CD4-positive, alpha-beta T cell treated with Interleukin-10 for 1 hour (primary cell): ENCODE results near the gene TNFRSF14.
A peak's percentile ranks its signal among the peaks of the same experiment; 100 is the strongest.
"Not testable (repeated sequence)": the region's sequence is repeated elsewhere in the genome, so short reads cannot be mapped to it uniquely, and the experiment has no call there.

Source experiments
- DNase-seq: peaks from one replicate; pipeline ENCODE4 v3.0.0-alpha.2; 2020

The TNFRSF14 gene

DNA sequence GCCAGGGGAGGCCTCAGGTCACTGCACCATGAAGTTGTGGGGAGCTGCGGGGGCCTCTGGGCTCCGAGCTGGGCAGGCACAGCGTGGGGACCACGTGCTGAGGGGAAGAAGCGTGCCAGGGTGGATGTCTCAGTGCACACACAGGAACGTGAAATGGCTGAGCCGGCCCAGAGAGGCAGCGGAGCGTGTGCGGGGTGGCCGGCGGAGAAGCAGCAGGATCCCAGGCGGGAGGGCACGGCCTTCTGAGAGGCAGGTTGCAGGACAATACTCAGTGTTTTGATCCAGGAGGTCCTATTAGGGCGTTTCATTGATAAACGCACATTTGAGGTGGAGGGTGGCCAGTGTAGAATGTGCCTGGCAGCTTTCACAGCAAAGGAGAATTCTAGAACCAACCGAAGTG is 12.9 kb downstream of the TNFRSF14 start:
- no peak for DNase-seq

DNA sequence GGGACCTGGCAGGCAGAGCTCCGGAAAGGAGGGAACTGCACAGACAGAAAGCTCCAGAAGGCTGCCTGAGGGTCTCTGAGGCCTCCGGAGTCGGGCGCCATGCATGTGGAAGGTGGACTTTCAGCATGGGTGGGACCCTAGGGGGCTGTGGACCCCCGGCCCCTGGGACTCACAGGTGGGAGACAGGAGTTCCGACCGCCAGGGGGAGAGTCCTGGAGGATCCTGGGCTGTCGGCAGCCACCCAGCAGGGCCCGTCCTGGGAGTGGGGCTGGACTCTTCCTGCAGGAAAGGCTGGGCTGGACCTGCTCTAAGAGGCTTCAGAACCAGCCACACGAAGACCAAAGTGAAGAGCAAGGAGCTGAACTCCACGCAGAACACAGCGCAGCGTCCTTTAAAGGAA is 13.5 kb downstream of the TNFRSF14 start:
- DNase-seq = not testable (repeated sequence)

DNA sequence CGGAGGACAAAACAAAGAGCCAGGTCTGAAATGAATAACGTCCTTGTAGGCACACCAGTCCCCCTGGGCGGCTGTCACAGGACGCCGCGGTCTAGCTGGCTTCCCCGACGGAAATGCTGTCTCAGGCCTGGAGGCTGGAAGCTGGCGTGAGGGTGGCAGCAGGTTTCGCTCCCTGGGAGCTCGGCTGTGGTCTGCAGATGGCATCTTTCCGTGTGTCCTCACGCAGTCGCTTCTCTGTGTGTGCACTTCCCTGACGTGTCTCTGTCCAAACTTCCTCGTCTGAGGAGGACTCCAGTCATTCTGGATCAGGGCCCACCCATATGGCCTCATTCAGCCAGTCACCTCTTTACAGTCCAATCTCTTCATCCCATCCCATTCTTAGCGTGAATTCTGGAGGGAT is 14.2 kb downstream of the TNFRSF14 start:
- no peak for DNase-seq

GRCh38 chr1:2571348-2571747 is 15.2 kb downstream of the TNFRSF14 start:
- no peak for DNase-seq

DNA sequence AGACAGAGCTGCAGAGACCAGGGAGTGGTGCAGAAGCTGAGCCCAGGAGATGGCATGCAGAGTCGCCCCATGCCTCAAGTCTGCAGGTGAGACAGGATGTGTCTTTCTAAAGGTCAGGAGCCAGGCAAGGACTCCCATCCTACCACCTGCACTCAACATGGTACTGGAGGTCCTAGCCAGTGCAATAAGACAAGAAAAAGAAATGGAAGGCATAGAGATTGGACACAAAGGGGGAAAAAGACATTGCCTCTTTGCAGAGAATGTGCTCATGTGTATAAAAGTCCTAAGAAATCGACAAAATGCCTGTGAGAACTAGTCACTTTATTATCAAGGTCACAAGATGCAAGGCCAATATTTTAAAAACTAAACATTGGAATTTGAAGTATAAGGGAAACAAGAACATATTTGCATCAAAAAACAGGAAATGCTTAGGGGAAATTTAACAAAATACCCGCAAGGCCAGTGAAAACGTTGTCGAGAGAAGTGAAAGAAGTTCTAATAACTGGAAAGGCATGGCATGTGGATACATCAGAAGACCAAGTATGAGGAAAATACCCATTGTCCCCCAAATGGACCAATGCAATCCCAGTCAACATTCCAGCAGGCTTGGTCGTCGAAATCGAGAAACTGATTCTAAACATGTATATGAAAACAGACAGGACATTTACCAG is 17.2 kb downstream of the TNFRSF14 start:
- no peak for DNase-seq

GRCh38 chr1:2574350-2574749 is 18.2 kb downstream of the TNFRSF14 start:
- no peak for DNase-seq

- no peak for DNase-seq
Measured at GRCh38 chr1:2575801-2576663, 19.9 kb downstream of the TNFRSF14 start.

GRCh38 chr1:2577565-2578075 is 21.4 kb downstream of the TNFRSF14 start:
- DNase-seq = peak; percentile 64

GRCh38 chr1:2578758-2579118 is 22.6 kb downstream of the TNFRSF14 start:
- DNase-seq = no peak

DNA sequence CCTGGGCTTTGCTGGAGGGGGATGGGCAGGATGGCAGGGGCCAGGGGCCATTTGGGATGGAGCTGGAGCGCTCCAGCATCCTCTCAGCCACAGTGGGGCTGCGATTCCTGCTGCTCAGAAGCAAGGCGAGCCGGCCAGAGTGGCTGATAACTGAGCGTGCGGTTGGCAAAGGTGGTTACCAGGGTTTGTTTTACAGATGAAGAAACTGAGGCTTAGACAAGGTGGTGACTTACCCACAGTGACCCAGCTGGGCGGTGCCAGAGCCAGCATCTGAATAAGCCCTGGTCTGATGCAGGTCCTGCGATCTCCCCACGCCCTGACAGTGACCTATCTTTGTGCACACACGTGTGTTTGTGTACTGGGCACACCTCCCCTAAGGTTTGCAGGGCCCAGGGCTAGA is 24.5 kb downstream of the TNFRSF14 start:
- no peak for DNase-seq

DNA sequence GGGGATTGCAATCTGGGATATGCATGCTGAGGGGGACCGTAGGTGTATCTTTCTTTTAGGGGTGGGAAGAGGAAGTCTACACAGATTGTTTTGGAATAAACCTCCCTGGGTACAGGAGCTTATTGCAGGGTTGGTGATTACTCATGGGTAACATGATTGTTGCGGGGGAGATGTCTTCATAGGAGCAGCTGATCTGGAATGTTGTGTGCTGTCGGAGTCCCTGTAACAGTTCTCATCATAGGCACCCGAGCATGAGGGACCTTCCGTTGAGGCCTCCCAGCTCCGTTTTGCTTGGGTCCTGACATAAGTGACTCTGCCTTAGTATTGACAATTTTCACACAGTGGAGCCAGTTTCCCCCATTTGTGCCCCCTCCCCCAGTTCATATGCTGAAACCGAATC is 26.2 kb downstream of the TNFRSF14 start:
- DNase-seq = no peak

GRCh38 chr1:2583331-2583791 is 27.2 kb downstream of the TNFRSF14 start:
- DNase-seq = peak; percentile 18

- peak; percentile 70 for DNase-seq
Measured at GRCh38 chr1:2583871-2584351, 27.7 kb downstream of the TNFRSF14 start.

DNA sequence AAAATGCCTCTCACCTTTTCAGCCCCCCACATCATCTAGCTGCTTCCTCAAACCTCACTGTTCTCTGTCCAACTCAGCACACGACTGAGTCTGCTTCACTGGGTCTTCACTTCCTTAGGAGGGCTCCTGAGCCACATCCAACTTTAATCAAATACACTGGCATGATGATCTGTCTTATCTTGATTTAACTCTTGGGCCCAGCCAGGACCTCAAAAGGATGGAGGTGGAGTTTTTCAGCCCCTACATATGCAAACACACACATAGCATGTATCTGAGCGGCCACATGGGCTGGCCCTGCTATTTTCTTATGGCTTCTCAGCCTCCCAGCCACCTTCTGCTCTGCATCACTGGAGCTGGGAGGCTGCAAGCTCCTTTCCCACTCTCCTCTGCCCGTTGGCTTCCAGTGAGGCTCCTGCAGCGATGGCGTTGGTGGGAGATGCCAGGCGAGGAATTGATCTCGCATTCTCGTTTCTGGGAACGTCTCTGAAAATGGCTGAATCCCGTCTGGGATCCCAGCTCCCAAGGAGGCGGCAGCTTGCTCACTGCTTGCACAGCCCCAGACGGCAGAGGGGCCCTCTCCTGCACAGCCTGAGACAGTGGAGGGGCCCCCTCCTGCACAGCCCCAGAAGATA is 28.6 kb downstream of the TNFRSF14 start:
- DNase-seq = peak; percentile 16

- DNase-seq = peak; percentile 85
Measured at GRCh38 chr1:2585318-2586092, 29.3 kb downstream of the TNFRSF14 start.

DNA sequence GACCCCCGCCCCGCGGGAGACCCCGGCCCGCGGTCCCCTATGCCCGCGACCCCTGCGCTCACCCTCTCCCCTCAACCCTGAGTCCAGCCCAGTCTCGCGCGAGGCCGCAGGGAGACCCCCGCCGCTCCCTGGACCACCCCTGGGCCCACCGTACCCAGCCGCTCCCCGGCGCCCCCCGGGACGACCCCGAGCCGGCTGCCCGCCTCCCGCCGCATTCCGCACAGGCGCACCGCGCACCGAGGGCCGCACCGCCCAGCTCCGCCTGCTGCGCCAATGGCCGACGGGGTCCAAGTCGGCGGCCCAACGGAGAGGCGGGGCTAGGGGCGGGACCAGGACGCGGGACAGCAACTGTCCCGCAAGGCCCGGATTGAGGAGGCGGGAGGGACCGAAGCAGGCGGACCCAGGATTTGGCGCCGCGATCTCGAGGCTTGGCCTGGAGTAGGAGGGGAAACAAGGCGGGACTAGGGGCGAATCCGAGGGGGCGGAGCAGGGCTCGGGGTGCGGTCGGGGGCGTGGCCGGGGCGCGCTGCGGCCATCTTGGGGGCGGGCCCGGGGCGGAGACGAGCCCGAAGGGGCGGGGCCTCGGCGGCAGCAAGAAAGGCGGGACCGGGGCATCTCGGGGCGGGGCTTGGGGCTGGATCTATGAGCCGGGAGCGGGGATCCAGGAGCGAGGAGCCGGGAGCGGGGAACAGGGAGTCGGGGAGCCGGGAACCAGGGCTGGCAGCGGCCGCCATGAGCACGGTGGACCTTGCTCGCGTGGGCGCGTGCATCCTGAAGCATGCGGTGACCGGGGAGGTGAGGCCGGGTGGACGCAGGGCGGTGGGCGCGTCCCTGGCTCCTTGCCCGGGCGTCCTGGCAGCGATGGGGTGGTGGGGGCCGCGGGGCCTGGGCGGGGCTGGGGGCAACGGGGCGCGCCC is 30.2 kb downstream of the TNFRSF14 start, which contains the start of gene PRXL2B:
Gene PRXL2B, plus strand, starts transcription at position 624 of the 917 bp plus-strand sequence. Its CDS starts 109 bp downstream, at position 733.
- peak; percentile 96 for DNase-seq

GRCh38 chr1:2587071-2587859 is 31.1 kb downstream of the TNFRSF14 start:
- DNase-seq = no peak

DNA sequence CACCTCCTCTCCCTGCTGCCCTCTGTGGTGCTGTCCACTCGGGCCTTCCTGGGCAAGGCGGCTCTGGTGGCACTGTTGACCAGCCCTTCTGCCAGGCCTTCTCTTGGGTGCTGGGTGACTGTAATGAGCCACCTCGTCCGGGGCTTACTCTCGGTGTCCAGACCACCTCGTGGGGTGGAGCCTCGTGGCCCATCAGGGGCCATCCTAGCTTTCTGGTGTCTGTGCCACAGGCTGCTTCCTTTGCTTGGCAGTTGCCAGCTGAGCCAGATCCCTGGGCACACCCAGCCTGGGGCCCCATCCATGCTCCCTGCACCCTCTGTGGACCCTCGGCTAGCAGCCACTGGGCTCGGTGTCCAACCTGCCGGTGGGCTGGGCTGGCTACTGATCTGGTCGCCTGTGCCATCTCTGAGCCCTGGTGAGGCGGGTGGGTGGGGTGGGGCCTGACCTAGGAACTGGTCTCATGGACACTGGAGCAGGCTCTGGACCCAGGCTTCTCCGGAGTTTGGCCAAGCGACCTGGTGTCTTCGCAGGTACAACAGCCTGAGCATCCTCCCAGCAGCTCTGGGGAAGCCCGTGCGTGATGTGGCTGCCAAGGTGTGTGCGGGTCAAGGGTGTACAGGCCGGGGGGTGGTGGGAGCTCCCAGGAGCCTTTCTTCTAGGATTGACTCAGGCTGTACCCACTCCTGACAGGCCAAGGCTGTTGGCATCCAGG is 31.8 kb downstream of the TNFRSF14 start:
- no peak for DNase-seq

- DNase-seq = no peak
Measured at GRCh38 chr1:2588661-2589430, 32.7 kb downstream of the TNFRSF14 start.
